KMS-11 (cell line): ENCODE measurements around the gene IMMP2L.

Experiments used
- H2AFZ ChIP-seq: fragments of 200-600 bp; sonication (generic); 2 replicates; pipeline ENCODE4 v1.6.1; 2016; ENCODE audit warnings: antibody characterized with exemption, mixed run types, low read depth
- H3K27ac ChIP-seq: fragments of 200-600 bp; sonication (generic); 2 replicates; pipeline ENCODE4 v1.6.1; 2016; ENCODE audit warnings: mild to moderate bottlenecking, mixed run types
- H3K27me3 ChIP-seq: fragments of 200-600 bp; sonication (generic); 2 replicates; pipeline ENCODE4 v1.6.1; 2017; ENCODE audit warnings: mild to moderate bottlenecking, low read depth, mixed run types, moderate library complexity; ENCODE audit not compliant: insufficient read depth
- H3K36me3 ChIP-seq: fragments of 200-600 bp; sonication (generic); 2 replicates; pipeline ENCODE4 v1.6.1; 2017; ENCODE audit warnings: mild to moderate bottlenecking, mixed run types; ENCODE audit not compliant: insufficient read depth
- H3K4me1 ChIP-seq: fragments of 200-600 bp; sonication (generic); 2 replicates; pipeline ENCODE4 v1.6.1; 2016; ENCODE audit warnings: mild to moderate bottlenecking, low read depth, mixed run types; ENCODE audit not compliant: poor library complexity, severe bottlenecking
- H3K4me2 ChIP-seq: fragments of 200-600 bp; sonication (generic); 2 replicates; pipeline ENCODE4 v1.7.0; 2016; ENCODE audit warnings: mild to moderate bottlenecking, mixed run types
- H3K4me3 ChIP-seq: fragments of 200-600 bp; sonication (generic); IDR thresholded peaks from 2 replicates; pipeline ENCODE4 v1.6.1; 2017; ENCODE audit warnings: low read depth, low read length, mixed read lengths; ENCODE audit not compliant: insufficient read depth
- H3K79me2 ChIP-seq: fragments of 200-600 bp; sonication (generic); 2 replicates; pipeline ENCODE4 v1.6.1; 2016; ENCODE audit warnings: low read depth, mixed run types; ENCODE audit not compliant: insufficient read depth
- H3K9ac ChIP-seq: fragments of 200-600 bp; sonication (generic); 2 replicates; pipeline ENCODE4 v1.6.1; 2016; ENCODE audit warnings: mild to moderate bottlenecking, mixed run types
- H4K20me1 ChIP-seq: fragments of 200-600 bp; sonication (generic); 2 replicates; pipeline ENCODE4 v1.6.1; 2016; ENCODE audit warnings: mild to moderate bottlenecking, mixed run types; ENCODE audit not compliant: insufficient read depth
- CTCF ChIP-seq: fragments of 200-600 bp; sonication (generic); conservative IDR thresholded peaks from 2 replicates; pipeline ENCODE4 v1.6.1; 2017; ENCODE audit warnings: low read depth, mild to moderate bottlenecking, antibody characterized with exemption, low read length, moderate library complexity, mixed read lengths

IMMP2L gene

GRCh38 chr7:111517549-111517951 is 44.7 kb downstream of the IMMP2L start:
- no peak overlapping the region for H2AFZ ChIP-seq
- TF ChIP-seq CTCF: no peak
- H3K9ac ChIP-seq: no peak overlapping the region
- H3K4me2 ChIP-seq: no peak overlapping the region
- no peak overlapping the region for H3K4me3 ChIP-seq
- no peaks in the 10 kb centered on the region for H4K20me1 ChIP-seq
- no peaks in the 10 kb centered on the region; the same call in 1 of the 2 replicates for H3K36me3 ChIP-seq
- H3K27ac ChIP-seq: no peak overlapping the region
- H3K4me1 ChIP-seq: no peaks in the 10 kb centered on the region
- no peaks in the 10 kb centered on the region for H3K27me3 ChIP-seq
- H3K79me2 ChIP-seq: no peaks in the 10 kb centered on the region

- Histone ChIP-seq H3K4me2 (no peak overlapping the region), H3K4me3 (no peak overlapping the region)
These were observed 45.7 kb downstream of the IMMP2L start for GRCh38 chr7:111516612-111517011.

DNA sequence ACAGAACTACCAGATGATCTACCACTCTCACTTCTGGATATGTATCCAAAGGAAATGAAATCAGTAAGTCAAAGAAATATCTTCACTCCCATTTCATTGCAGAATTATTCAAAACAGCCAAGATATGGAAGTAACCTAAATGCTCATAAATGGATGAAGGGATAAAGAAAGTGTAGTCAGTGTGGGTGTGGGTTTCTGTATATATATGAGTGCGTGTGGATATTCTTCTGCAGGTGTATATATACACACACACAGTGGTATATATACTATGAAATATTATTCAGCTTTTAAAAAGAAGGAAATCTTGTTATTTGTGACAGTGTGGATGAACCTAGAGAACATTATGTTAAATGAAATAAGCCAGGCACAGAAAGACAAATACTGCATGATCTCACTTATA is 48.7 kb downstream of the IMMP2L start:
- Histone ChIP-seq H3K4me1 (no peaks in the 10 kb centered on the region), H4K20me1 (no peaks in the 10 kb centered on the region), H3K9ac (no peak overlapping the region), H3K4me3 (no peak overlapping the region), H3K27me3 (no peaks in the 10 kb centered on the region), H2AFZ (no peak overlapping the region), H3K36me3 (no peaks in the 10 kb centered on the region; the same call in 1 of the 2 replicates), H3K79me2 (no peaks in the 10 kb centered on the region), H3K4me2 (no peak overlapping the region), H3K27ac (no peak overlapping the region)
- TF ChIP-seq CTCF: no peak

More at GRCh38 chr7:111516612-111517011, 45.7 kb downstream of the IMMP2L start:
- H3K9ac ChIP-seq: no peak overlapping the region
- H2AFZ ChIP-seq: no peak overlapping the region
- TF ChIP-seq CTCF: no peak
- no peaks in the 10 kb centered on the region for H3K79me2 ChIP-seq
- no peaks in the 10 kb centered on the region for H3K27me3 ChIP-seq
- H4K20me1 ChIP-seq: no peaks in the 10 kb centered on the region
- no peak overlapping the region for H3K27ac ChIP-seq
- H3K4me1 ChIP-seq: no peaks in the 10 kb centered on the region
- no peaks in the 10 kb centered on the region; the same call in 1 of the 2 replicates for H3K36me3 ChIP-seq

- H3K4me3 ChIP-seq: no peak overlapping the region
- TF ChIP-seq CTCF: no peak
- no peaks in the 10 kb centered on the region for H3K27me3 ChIP-seq
- H3K4me2 ChIP-seq: no peak overlapping the region
- no peaks in the 10 kb centered on the region for H3K4me1 ChIP-seq
- no peaks in the 10 kb centered on the region for H3K79me2 ChIP-seq
- H4K20me1 ChIP-seq: no peaks in the 10 kb centered on the region
- H3K27ac ChIP-seq: no peak overlapping the region
- H2AFZ ChIP-seq: no peak overlapping the region
- no peak overlapping the region for H3K9ac ChIP-seq
- no peaks in the 10 kb centered on the region for H3K36me3 ChIP-seq
These were observed 50.4 kb downstream of the IMMP2L start for GRCh38 chr7:111511845-111512244.
